IMR-90 (cell line): Measurements from ENCODE around the gene TEK. TPM values are rescaled to one million over a fixed set of nuclear protein-coding genes. Genes with fewer than 3 reads are reported as not detected.

ENCODE experiments used
- ATAC-seq: fragments of 200-7000 bp; cut with Tn5 transposase; 2 replicates; pipeline ENCODE4 v1.9.1; 2020; ENCODE audit warnings: low read depth, mild to moderate bottlenecking, moderate library complexity
- BruUV-seq: library from RNA; stranded (reverse); fragments of 400-500 nt; replicated peaks from 2 replicates; lab custom pipeline; 2021; lab: Mats Ljungman, UMichigan
- CTCF ChIA-PET: fragments of 300-600 bp; formaldehyde crosslinking; extraction: SDS; loops from one replicate; lab custom pipeline; 2021; ENCODE audit warnings: antibody characterized with exemption; lab: Yijun Ruan, JAX
- POLR2A ChIA-PET: fragments of 300-600 bp; sonication (Branson Sonifier 250); formaldehyde crosslinking; loops from one replicate; lab custom pipeline; 2022; ENCODE audit warnings: antibody characterized with exemption; ENCODE audit not compliant: unreplicated experiment; lab: Charles Lee
- DNase-seq: peaks from one replicate; pipeline ENCODE4 v3.0.0; 2013
- H2AFZ ChIP-seq: replicated peaks from 2 replicates; pipeline ENCODE3; 2013; ENCODE audit warnings: low read length, mild to moderate bottlenecking; ENCODE audit not compliant: poor library complexity
- H2AK5ac ChIP-seq: 2 replicates; pipeline ENCODE4 v1.6.1; 2013; ENCODE audit warnings: low read depth, low read length, inconsistent platforms
- H2AK9ac ChIP-seq: replicated peaks from 2 replicates; pipeline ENCODE3; 2013; ENCODE audit warnings: mild to moderate bottlenecking, low read depth, low read length, moderate library complexity; ENCODE audit not compliant: poor library complexity
- H2BK120ac ChIP-seq: 2 replicates; pipeline ENCODE4 v1.6.1; 2013; ENCODE audit warnings: low read depth, low read length, inconsistent platforms
- H2BK15ac ChIP-seq: 3 replicates; pipeline ENCODE4 v1.6.1; 2013; ENCODE audit warnings: low read depth, low read length, inconsistent platforms
- H2BK20ac ChIP-seq: 2 replicates; pipeline ENCODE4 v1.6.1; 2013; ENCODE audit warnings: low read depth, mild to moderate bottlenecking, inconsistent platforms, low read length, moderate library complexity
- H2BK5ac ChIP-seq: 2 replicates; pipeline ENCODE4 v1.6.1; 2013; ENCODE audit warnings: mild to moderate bottlenecking, low read depth, low read length, inconsistent platforms; ENCODE audit not compliant: poor library complexity, severe bottlenecking
- H3K14ac ChIP-seq: replicated peaks from 2 replicates; pipeline ENCODE4 v1.6.1; 2013; ENCODE audit warnings: low read depth, low read length, inconsistent platforms
- H3K18ac ChIP-seq: 2 replicates; pipeline ENCODE4 v1.6.1; 2013; ENCODE audit warnings: low read depth, low read length, control low read depth
- H3K23ac ChIP-seq: 2 replicates; pipeline ENCODE4 v1.6.1; 2013; ENCODE audit warnings: low read depth, low read length, inconsistent platforms
- H3K27ac ChIP-seq: 2 replicates; pipeline ENCODE4 v1.5.1; 2013; ENCODE audit warnings: mild to moderate bottlenecking, control low read depth, low read length; ENCODE audit not compliant: insufficient read depth
- H3K27me3 ChIP-seq: 2 replicates; pipeline ENCODE4 v1.6.1; 2013; ENCODE audit warnings: low read length; ENCODE audit not compliant: control insufficient read depth, insufficient read depth
- H3K36me3 ChIP-seq: 2 replicates; pipeline ENCODE4 v1.6.1; 2013; ENCODE audit warnings: low read length, mixed read lengths; ENCODE audit not compliant: control insufficient read depth, insufficient read depth
- H3K4ac ChIP-seq: 2 replicates; pipeline ENCODE4 v1.6.1; 2013; ENCODE audit warnings: low read depth, low read length, inconsistent platforms
- H3K4me1 ChIP-seq: 2 replicates; pipeline ENCODE4 v1.6.1; 2013; ENCODE audit warnings: low read length, mixed read lengths; ENCODE audit not compliant: control insufficient read depth, insufficient read depth
- H3K4me2 ChIP-seq: 2 replicates; pipeline ENCODE4 v1.6.1; 2013; ENCODE audit warnings: low read depth, mild to moderate bottlenecking, control low read depth, low read length, moderate library complexity
- H3K4me3 ChIP-seq: 2 replicates; pipeline ENCODE4 v1.5.1; 2013; ENCODE audit warnings: low read depth, mild to moderate bottlenecking, control low read depth, low read length, moderate library complexity; ENCODE audit not compliant: insufficient read depth
- H3K56ac ChIP-seq: 2 replicates; pipeline ENCODE4 v1.6.1; 2013; ENCODE audit warnings: low read length, inconsistent platforms; ENCODE audit not compliant: insufficient read depth; ENCODE audit errors: extremely low read depth
- H3K79me1 ChIP-seq, 2 experiments: 2 replicates each; pipeline ENCODE4 v1.6.1; 2013; ENCODE audit warnings: low read length in 2 of 2, inconsistent platforms in 1 of 2, low read depth in 1 of 2
- H3K9ac ChIP-seq: 2 replicates; pipeline ENCODE4 v1.6.1; 2013; ENCODE audit warnings: low read depth, low read length, control low read depth
- H3K9me1 ChIP-seq: 2 replicates; pipeline ENCODE4 v1.6.1; 2013; ENCODE audit warnings: low read length, inconsistent platforms; ENCODE audit not compliant: insufficient read depth
- H3K9me3 ChIP-seq: 2 replicates; pipeline ENCODE4 v1.6.1; 2013; ENCODE audit warnings: low read length; ENCODE audit not compliant: control insufficient read depth, insufficient read depth
- H4K20me1 ChIP-seq: 2 replicates; pipeline ENCODE4 v1.6.1; 2013; ENCODE audit warnings: low read length, inconsistent platforms; ENCODE audit not compliant: insufficient read depth
- H4K5ac ChIP-seq: 2 replicates; pipeline ENCODE4 v1.6.1; 2013; ENCODE audit warnings: mild to moderate bottlenecking, low read depth, low read length, control low read depth
- H4K8ac ChIP-seq, 2 experiments: 2 replicates each; pipeline ENCODE4 v1.6.1; 2013; ENCODE audit warnings: low read depth in 2 of 2, low read length in 2 of 2, control low read depth in 1 of 2, inconsistent platforms in 1 of 2
- H4K91ac ChIP-seq: 2 replicates; pipeline ENCODE4 v1.6.1; 2013; ENCODE audit warnings: low read depth, low read length, inconsistent platforms; ENCODE audit not compliant: insufficient read depth
- CEBPB ChIP-seq: IDR thresholded peaks from 2 replicates; pipeline ENCODE4 v1.6.1; 2012; ENCODE audit warnings: low read depth, low read length, improper control_type of control experiment
- CHD1 ChIP-seq: IDR thresholded peaks from 2 replicates; pipeline ENCODE4 v1.6.1; 2012; ENCODE audit warnings: low read depth, low read length, improper control_type of control experiment
- ELK1 ChIP-seq: fragments of 150-350 bp; IDR thresholded peaks from 2 replicates; pipeline ENCODE4 v1.6.1; 2016; ENCODE audit warnings: low read depth, mild to moderate bottlenecking, low read length, moderate library complexity, borderline replicate concordance
- MAFK ChIP-seq: IDR thresholded peaks from 2 replicates; pipeline ENCODE4 v1.6.1; 2012; ENCODE audit warnings: low read depth, low read length, improper control_type of control experiment
- MXI1 ChIP-seq: IDR thresholded peaks from 2 replicates; pipeline ENCODE4 v1.6.1; 2012; ENCODE audit warnings: low read depth, mild to moderate bottlenecking, low read length, moderate library complexity, borderline replicate concordance
- NFE2L2 ChIP-seq: fragments of 150-350 bp; IDR thresholded peaks from 2 replicates; pipeline ENCODE4 v1.6.1; 2016; ENCODE audit warnings: low read depth, mild to moderate bottlenecking, low read length
- POLR2A ChIP-seq: IDR thresholded peaks from 2 replicates; pipeline ENCODE4 v1.6.1; 2012; ENCODE audit warnings: mild to moderate bottlenecking, low read depth, low read length
- USF2 ChIP-seq: fragments of 150-350 bp; IDR thresholded peaks from 2 replicates; pipeline ENCODE4 v1.6.1; 2017; ENCODE audit warnings: mild to moderate bottlenecking, antibody characterized with exemption, low read length, low read depth
- WGBS, 2 experiments: methylation state at CpG; one replicate each; pipeline versions ENCODE4 v1.1.5 to v1.1.7; 2013; ENCODE audit warnings: missing lambda C conversion rate in 2 of 2; ENCODE audit not compliant: insufficient read length in 1 of 2; ENCODE audit errors: extremely low coverage in 2 of 2; 5-methylcytosine and 5-hydroxymethylcytosine counted together
- dilution Hi-C: fragments of 300-500 bp; cut with HindIII; formaldehyde crosslinking; loops from one replicate; pipeline ENCODE4 v1.14.3; 2018; ENCODE audit warnings: low sequenced_read_pairs; ENCODE audit not compliant: unreplicated experiment
- in situ Hi-C: fragments of 300-500 bp; cut with MboI; formaldehyde crosslinking; loops from 3 replicates; pipeline ENCODE4 v1.14.3; 2019; ENCODE audit warnings: low sequenced_read_pairs, inconsistent platforms, mixed read lengths
- intact Hi-C: fragments of 100-400 bp; cut with micrococcal nuclease; formaldehyde crosslinking; loops from 2 replicates; pipeline ENCODE4 v1.10.0; 2022
- polyA plus RNA-seq, 3 experiments: library from polyadenylated mRNA; depleted of rRNA; stranded (reverse); fragments of >200 nt; gene quantifications; 2 replicates each; pipeline ENCODE4 v1.2.3, GENCODE V29; 2012; ENCODE audit warnings: low replicate concordance in 1 of 3
- total RNA-seq: library from RNA; depleted of rRNA; stranded (reverse); fragments of >200 nt; gene quantifications from 2 replicates; pipeline ENCODE4 v1.2.3, GENCODE V29; 2012

Gene TEK
- total and polyA plus RNA-seq, 2 of the 4 experiments (the other 2 are of a cell fraction) = 6.3 to 11.7 TPM

DNA sequence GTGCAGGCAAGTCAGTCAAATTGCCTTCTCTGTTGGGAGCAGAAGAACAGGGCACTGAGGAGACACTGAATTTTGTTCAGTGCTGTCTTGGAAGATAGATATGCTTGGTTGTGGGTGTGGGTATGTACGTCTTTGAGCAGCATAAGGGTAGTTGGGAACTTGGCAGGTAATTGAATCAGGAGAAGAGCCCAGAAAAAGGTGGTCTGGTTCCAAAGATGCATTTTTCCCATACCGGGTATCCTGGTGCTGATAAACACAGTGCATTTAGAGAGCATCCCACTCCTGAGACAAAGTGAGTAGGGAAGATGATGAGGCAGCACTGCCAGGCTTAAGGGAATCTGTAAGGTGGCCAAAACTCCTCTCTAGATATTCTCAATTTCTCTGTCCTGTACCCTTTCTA lies 40.6 kb downstream of the TEK start:
- Histone ChIP-seq H2BK20ac (peak overlapping the region; percentile 72), H3K9me1 (peaks cover 13% of the 10 kb centered on the region), H2AK9ac (no peak overlapping the region), H3K4me2 (no peak overlapping the region), H3K9me3 (no peaks in the 10 kb centered on the region), H3K14ac (peak overlapping the region; percentile 86), H4K8ac (peak overlapping the region; percentile 52 to 91; a peak in 2 of 4 replicates), H3K4ac (peak overlapping the region; percentile 98), H3K27ac (peak overlapping the region; percentile 90; the same call in 1 of the 2 replicates), H2AK5ac (peak overlapping the region; percentile 67; the same call in 1 of the 2 replicates), H2BK15ac (peak overlapping the region; percentile 59; the same call in 2 of the 3 replicates), H2BK120ac (peak overlapping the region; percentile 95), H3K18ac (peak overlapping the region; percentile 62), H3K56ac (no peak overlapping the region), H3K4me1 (peaks cover 28% of the 10 kb centered on the region), H4K5ac (peak overlapping the region; percentile 98; the same call in 1 of the 2 replicates), H3K79me1 (peaks cover 0 to 31% of the 10 kb centered on the region in 2 experiments; a peak in 2 of 4 replicates), H2AFZ (no peak overlapping the region), H3K4me3 (no peak overlapping the region), H3K23ac (peak overlapping the region; percentile 73; the same call in 1 of the 2 replicates), H2BK5ac (peak overlapping the region; percentile 97), H3K36me3 (no peaks in the 10 kb centered on the region), H3K9ac (no peak overlapping the region), H4K91ac (peak overlapping the region; percentile 41), H3K27me3 (no peaks in the 10 kb centered on the region), H4K20me1 (no peaks in the 10 kb centered on the region)
- ChIA-PET POLR2A (no interaction called here), CTCF (interaction anchor here (1.2 kb wide), 1 partner anchor 9 kb away, joined by 3 read pairs; no protein-coding TSS in a partner anchor)
- DNase-seq (no peak), ATAC-seq (no peak)
- no CpG with 5 or more reads among the region's 2 CpGs for WGBS, 2 experiments
- intact Hi-C loops = loop anchor here (2.0 to 5.0 kb wide), 3 partner anchors 15 to 117 kb away; no protein-coding TSS in a partner anchor
- dilution Hi-C loops = no loop called here
- BruUV-seq = no TSS peak
- TF ChIP-seq USF2 (no peak), MAFK (no peak), MXI1 (no peak), CEBPB (no peak), CHD1 (no peak), NFE2L2 (no peak), POLR2A (no peak), ELK1 (no peak)
- in situ Hi-C loops = no loop called here
